ENCODE measurements around the gene SPHK2. TPM values are rescaled to one million over a fixed set of nuclear protein-coding genes. Genes with fewer than 3 reads are reported as not detected.
"Not testable (repeated sequence)": the region's sequence is repeated elsewhere in the genome, so short reads cannot be mapped to it uniquely, and the experiment has no call there.

Gene SPHK2
- total RNA-seq, 1 experiment from 2014 or later = 16.3 TPM

GRCh38 chr19:48573163-48573505, 46.2 kb upstream of the SPHK2 start:
- H3K4me1 Mint-ChIP-seq (ENCODE audit: insufficient read depth, unreplicated experiment) = peaks cover 14% of the 10 kb centered on the region
- H3K27ac Mint-ChIP-seq (ENCODE audit: low read depth, unreplicated experiment) = no peak overlapping the region
- no peaks in the 10 kb centered on the region for H3K36me3 Mint-ChIP-seq (ENCODE audit: insufficient read depth, unreplicated experiment)
- intact Hi-C loops (cut with micrococcal nuclease) = no loop called here
- DNase-seq (ENCODE audit: unreplicated experiment) = no peak
- BruUV-seq (replicated peaks) = no TSS peak
- CTCF ChIA-PET = interaction anchor here (0.6 to 2.4 kb wide), 7 partner anchors 10 to 1817 kb away, joined by 3 to 10 read pairs (median 5); no protein-coding TSS in a partner anchor
- H3K4me3 Mint-ChIP-seq (ENCODE audit: unreplicated experiment) = no peak overlapping the region
- H3K9me3 Mint-ChIP-seq (ENCODE audit: unreplicated experiment) = no peaks in the 10 kb centered on the region
- POLR2A ChIA-PET = interaction anchor here (1.4 kb wide), 1 partner anchor 16 kb away, joined by 6 read pairs; no protein-coding TSS in a partner anchor
- no peak for TF ChIP-seq CTCF (IDR thresholded peaks at IDR 0.05; ENCODE audit: unreplicated experiment)
- H3K27me3 Mint-ChIP-seq (ENCODE audit: insufficient read depth, unreplicated experiment) = no peaks in the 10 kb centered on the region

- BruUV-seq (replicated peaks) = no TSS peak
- peaks cover 6% of the 10 kb centered on the region for H3K4me1 Mint-ChIP-seq (ENCODE audit: insufficient read depth, unreplicated experiment)
- intact Hi-C loops (cut with micrococcal nuclease) = no loop called here
- no peak overlapping the region for H3K4me3 Mint-ChIP-seq (ENCODE audit: unreplicated experiment)
- no peak overlapping the region for H3K27ac Mint-ChIP-seq (ENCODE audit: low read depth, unreplicated experiment)
- H3K27me3 Mint-ChIP-seq (ENCODE audit: insufficient read depth, unreplicated experiment) = no peaks in the 10 kb centered on the region
- no peaks in the 10 kb centered on the region for H3K36me3 Mint-ChIP-seq (ENCODE audit: insufficient read depth, unreplicated experiment)
- DNase-seq (ENCODE audit: unreplicated experiment) = no peak
- POLR2A ChIA-PET = no interaction called here
- CTCF ChIA-PET = interaction anchor here (1.1 kb wide), 1 partner anchor 18 kb away, joined by 4 read pairs; no protein-coding TSS in a partner anchor
- H3K9me3 Mint-ChIP-seq (ENCODE audit: unreplicated experiment) = no peaks in the 10 kb centered on the region
- TF ChIP-seq CTCF (IDR thresholded peaks at IDR 0.05; ENCODE audit: unreplicated experiment) = no peak
These were observed 43.2 kb upstream of the SPHK2 start for GRCh38 chr19:48575931-48576622.

- not testable (repeated sequence) for H3K9me3 Mint-ChIP-seq (ENCODE audit: unreplicated experiment)
- POLR2A ChIA-PET = interaction anchor here (1.4 kb wide), 1 partner anchor 10 kb away, joined by 3 read pairs; no protein-coding TSS in a partner anchor
These were observed 41.4 kb upstream of the SPHK2 start for GRCh38 chr19:48577908-48578307.

GRCh38 chr19:48578891-48579290, 40.4 kb upstream of the SPHK2 start:
- CTCF ChIA-PET = interaction anchor here (0.6 to 1.3 kb wide), 4 partner anchors 73 to 1163 kb away, joined by 3 to 5 read pairs (median 3); no protein-coding TSS in a partner anchor
- H3K27ac Mint-ChIP-seq (ENCODE audit: low read depth, unreplicated experiment) = no peak overlapping the region
- intact Hi-C loops (cut with micrococcal nuclease) = no loop called here
- no peaks in the 10 kb centered on the region for H3K36me3 Mint-ChIP-seq (ENCODE audit: insufficient read depth, unreplicated experiment)
- no peaks in the 10 kb centered on the region for H3K9me3 Mint-ChIP-seq (ENCODE audit: unreplicated experiment)
- POLR2A ChIA-PET = no interaction called here
- no peak for DNase-seq (ENCODE audit: unreplicated experiment)
- H3K4me1 Mint-ChIP-seq (ENCODE audit: insufficient read depth, unreplicated experiment) = peaks cover 6% of the 10 kb centered on the region
- no peak overlapping the region for H3K4me3 Mint-ChIP-seq (ENCODE audit: unreplicated experiment)
- H3K27me3 Mint-ChIP-seq (ENCODE audit: insufficient read depth, unreplicated experiment) = no peaks in the 10 kb centered on the region
- no TSS peak for BruUV-seq (replicated peaks)
- TF ChIP-seq CTCF (IDR thresholded peaks at IDR 0.05; ENCODE audit: unreplicated experiment) = no peak

More at GRCh38 chr19:48577908-48578307, 41.4 kb upstream of the SPHK2 start:
- H3K36me3 Mint-ChIP-seq (ENCODE audit: insufficient read depth, unreplicated experiment); intact Hi-C loops (cut with micrococcal nuclease); H3K27ac Mint-ChIP-seq (ENCODE audit: low read depth, unreplicated experiment); H3K4me1 Mint-ChIP-seq (ENCODE audit: insufficient read depth, unreplicated experiment); DNase-seq (ENCODE audit: unreplicated experiment); BruUV-seq (replicated peaks); H3K4me3 Mint-ChIP-seq (ENCODE audit: unreplicated experiment); H3K27me3 Mint-ChIP-seq (ENCODE audit: insufficient read depth, unreplicated experiment): not testable (repeated sequence)
- CTCF ChIA-PET = interaction anchor here (0.7 to 1.3 kb wide), 3 partner anchors 37 to 532 kb away, joined by 3 to 5 read pairs (median 3); no protein-coding TSS in a partner anchor

All from MCF 10A (cell line).